Measurements from ENCODE around the gene PGRMC2.

Gene PGRMC2

DNA sequence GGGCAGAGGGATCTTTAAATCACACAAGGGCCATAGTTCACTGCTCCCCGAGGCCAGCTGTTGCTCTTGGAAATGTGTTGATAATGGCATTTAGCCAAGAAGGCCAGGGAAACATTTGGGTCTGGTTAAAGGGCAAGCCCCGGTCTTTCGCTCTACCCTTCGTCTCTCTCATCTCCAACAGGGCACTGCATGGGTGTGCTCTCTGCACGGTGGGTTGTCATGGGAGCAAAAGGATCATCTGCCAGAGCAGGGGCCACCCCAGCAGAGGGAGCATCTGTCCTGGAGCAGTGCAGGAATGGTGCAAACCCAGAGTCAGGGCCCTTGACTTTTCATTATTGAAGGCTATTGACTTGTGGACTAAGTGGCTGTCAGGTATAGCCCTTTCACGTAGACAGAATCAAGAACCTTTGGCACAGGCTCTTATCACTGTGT, 22.7 kb upstream of the PGRMC2 start:
- Histone ChIP-seq H3K4me2 (no peak overlapping the region), H3K79me2 (ENCODE audit: insufficient read depth, low read depth) (no peaks in the 10 kb centered on the region), H2AFZ (ENCODE audit: low read depth) (no peak overlapping the region), H3K27me3 (ENCODE audit: insufficient read depth, low read depth) (no peaks in the 10 kb centered on the region), H3K9ac (no peak overlapping the region), H3K4me3 (IDR thresholded peaks at IDR 0.05; ENCODE audit: insufficient read depth, low read depth, low read length) (no peak overlapping the region), H4K20me1 (ENCODE audit: insufficient read depth) (no peaks in the 10 kb centered on the region), H3K27ac (no peak overlapping the region), H3K4me1 (ENCODE audit: low read depth, poor library complexity, severe bottlenecking) (peaks cover 6% of the 10 kb centered on the region), H3K36me3 (ENCODE audit: insufficient read depth) (no peaks in the 10 kb centered on the region)
- TF ChIP-seq, protein P1, sequence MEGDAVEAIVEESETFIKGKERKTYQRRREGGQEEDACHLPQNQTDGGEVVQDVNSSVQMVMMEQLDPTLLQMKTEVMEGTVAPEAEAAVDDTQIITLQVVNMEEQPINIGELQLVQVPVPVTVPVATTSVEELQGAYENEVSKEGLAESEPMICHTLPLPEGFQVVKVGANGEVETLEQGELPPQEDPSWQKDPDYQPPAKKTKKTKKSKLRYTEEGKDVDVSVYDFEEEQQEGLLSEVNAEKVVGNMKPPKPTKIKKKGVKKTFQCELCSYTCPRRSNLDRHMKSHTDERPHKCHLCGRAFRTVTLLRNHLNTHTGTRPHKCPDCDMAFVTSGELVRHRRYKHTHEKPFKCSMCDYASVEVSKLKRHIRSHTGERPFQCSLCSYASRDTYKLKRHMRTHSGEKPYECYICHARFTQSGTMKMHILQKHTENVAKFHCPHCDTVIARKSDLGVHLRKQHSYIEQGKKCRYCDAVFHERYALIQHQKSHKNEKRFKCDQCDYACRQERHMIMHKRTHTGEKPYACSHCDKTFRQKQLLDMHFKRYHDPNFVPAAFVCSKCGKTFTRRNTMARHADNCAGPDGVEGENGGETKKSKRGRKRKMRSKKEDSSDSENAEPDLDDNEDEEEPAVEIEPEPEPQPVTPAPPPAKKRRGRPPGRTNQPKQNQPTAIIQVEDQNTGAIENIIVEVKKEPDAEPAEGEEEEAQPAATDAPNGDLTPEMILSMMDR (conservative IDR thresholded peaks at IDR 0.05; ENCODE audit: low read depth, low read length) = no peak

DNA sequence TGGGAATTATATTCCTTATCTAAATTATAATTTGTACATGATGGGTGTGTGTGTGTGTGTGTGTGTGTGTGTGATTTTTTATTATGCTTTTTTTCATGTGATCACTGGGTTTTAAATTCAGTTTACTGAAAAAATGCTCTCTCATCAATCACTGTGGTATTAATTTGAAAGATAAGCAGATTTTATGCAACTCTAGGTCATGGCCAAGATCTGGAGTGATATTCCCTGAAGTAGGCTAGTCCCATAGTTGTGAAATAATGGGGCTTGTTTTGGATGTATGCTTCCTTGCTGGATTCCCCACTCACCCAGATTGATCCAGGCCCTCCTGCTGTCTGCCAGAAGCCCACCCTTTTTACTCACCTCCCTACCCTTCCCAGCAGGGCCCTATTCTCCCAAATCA, 22.0 kb upstream of the PGRMC2 start:
- Histone ChIP-seq H3K4me3 (IDR thresholded peaks at IDR 0.05; ENCODE audit: insufficient read depth, low read depth, low read length) (no peak overlapping the region), H2AFZ (ENCODE audit: low read depth) (no peak overlapping the region), H3K4me1 (ENCODE audit: low read depth, poor library complexity, severe bottlenecking) (peaks cover 6% of the 10 kb centered on the region), H3K27me3 (ENCODE audit: insufficient read depth, low read depth) (no peaks in the 10 kb centered on the region), H3K27ac (no peak overlapping the region), H3K79me2 (ENCODE audit: insufficient read depth, low read depth) (no peaks in the 10 kb centered on the region), H3K36me3 (ENCODE audit: insufficient read depth) (no peaks in the 10 kb centered on the region), H3K9ac (no peak overlapping the region), H4K20me1 (ENCODE audit: insufficient read depth) (no peaks in the 10 kb centered on the region), H3K4me2 (no peak overlapping the region)
- TF ChIP-seq, protein P1 (conservative IDR thresholded peaks at IDR 0.05; ENCODE audit: low read depth, low read length) = no peak

DNA sequence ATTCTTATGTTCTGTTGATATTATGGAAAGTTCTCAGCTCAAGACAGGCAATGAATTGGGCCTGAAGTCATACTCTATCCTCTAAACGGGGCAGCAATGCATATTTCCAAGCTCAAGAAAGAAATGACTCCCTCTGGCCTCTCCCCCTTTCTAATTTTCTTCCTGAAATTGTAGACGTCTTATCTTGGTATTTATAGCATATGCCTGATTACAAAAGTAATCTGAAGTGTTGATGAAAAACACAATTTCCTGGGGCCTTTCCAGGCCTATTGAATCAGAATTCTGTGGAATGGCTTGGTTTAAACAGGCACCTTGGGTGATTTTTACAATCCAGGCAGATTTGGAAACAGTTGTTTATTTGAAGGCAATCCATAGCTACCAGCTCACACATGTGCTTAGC, 21.4 kb upstream of the PGRMC2 start:
- no peaks in the 10 kb centered on the region for H4K20me1 ChIP-seq (ENCODE audit: insufficient read depth)
- H3K36me3 ChIP-seq (ENCODE audit: insufficient read depth) = no peaks in the 10 kb centered on the region
- H3K27me3 ChIP-seq (ENCODE audit: insufficient read depth, low read depth) = no peaks in the 10 kb centered on the region
- H2AFZ ChIP-seq (ENCODE audit: low read depth) = no peak overlapping the region
- H3K4me3 ChIP-seq (IDR thresholded peaks at IDR 0.05; ENCODE audit: insufficient read depth, low read depth, low read length) = no peak overlapping the region
- no peak overlapping the region for H3K9ac ChIP-seq
- H3K79me2 ChIP-seq (ENCODE audit: insufficient read depth, low read depth) = no peaks in the 10 kb centered on the region
- TF ChIP-seq, protein P1 (conservative IDR thresholded peaks at IDR 0.05; ENCODE audit: low read depth, low read length) = no peak
- H3K4me1 ChIP-seq (ENCODE audit: low read depth, poor library complexity, severe bottlenecking) = peaks cover 6% of the 10 kb centered on the region
- no peak overlapping the region for H3K4me2 ChIP-seq
- H3K27ac ChIP-seq = no peak overlapping the region

DNA sequence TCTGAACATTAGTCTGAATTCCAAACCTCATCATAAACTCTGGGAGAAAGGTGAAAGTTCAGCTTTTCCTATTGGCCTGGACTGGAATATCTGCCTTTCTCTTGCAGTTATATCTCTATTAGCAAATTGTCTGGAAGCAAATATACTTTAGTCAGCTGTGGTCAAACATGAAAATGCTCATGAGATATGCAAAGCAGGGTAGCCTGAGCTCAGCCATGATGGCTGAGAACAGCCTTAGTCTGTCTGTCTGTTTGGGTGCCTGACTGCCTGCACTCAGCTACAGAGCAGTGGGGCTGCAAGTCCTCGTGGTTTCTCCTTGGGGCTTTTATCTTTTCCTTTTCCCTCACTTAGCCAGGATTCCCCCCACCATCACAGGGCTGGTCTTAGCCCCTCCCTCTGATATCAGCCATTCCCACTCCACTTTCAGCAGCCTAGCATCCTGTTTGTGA, 19.5 kb upstream of the PGRMC2 start:
- H2AFZ ChIP-seq (ENCODE audit: low read depth) = no peak overlapping the region
- H3K79me2 ChIP-seq (ENCODE audit: insufficient read depth, low read depth) = no peaks in the 10 kb centered on the region
- H4K20me1 ChIP-seq (ENCODE audit: insufficient read depth) = no peaks in the 10 kb centered on the region
- peaks cover 6% of the 10 kb centered on the region for H3K4me1 ChIP-seq (ENCODE audit: low read depth, poor library complexity, severe bottlenecking)
- TF ChIP-seq, protein P1 (conservative IDR thresholded peaks at IDR 0.05; ENCODE audit: low read depth, low read length) = no peak
- H3K36me3 ChIP-seq (ENCODE audit: insufficient read depth) = no peaks in the 10 kb centered on the region
- no peak overlapping the region for H3K27ac ChIP-seq
- H3K4me3 ChIP-seq (IDR thresholded peaks at IDR 0.05; ENCODE audit: insufficient read depth, low read depth, low read length) = no peak overlapping the region
- no peak overlapping the region for H3K9ac ChIP-seq
- H3K27me3 ChIP-seq (ENCODE audit: insufficient read depth, low read depth) = no peaks in the 10 kb centered on the region
- no peak overlapping the region for H3K4me2 ChIP-seq

Measured in KMS-11 (cell line).